ENCODE results near the gene ABCC3.

DNA sequence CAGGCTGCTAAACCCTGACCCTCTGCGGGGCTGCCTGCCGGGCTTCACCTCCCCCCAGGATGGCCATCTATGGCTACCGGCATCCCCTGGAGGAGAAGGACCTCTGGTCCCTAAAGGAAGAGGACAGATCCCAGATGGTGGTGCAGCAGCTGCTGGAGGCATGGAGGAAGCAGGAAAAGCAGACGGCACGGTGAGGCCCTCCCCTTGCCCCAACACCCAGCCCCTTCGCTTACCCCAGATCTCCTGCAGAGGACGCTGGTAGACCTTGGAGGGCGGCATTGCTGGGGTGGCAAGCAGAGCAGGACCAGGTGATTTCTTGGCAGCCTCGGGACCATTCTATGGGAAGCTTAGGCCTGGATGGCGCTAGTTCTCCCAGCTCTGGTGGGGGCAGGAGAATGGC is 24.5 kb downstream of the ABCC3 start:
- TF ChIP-seq POLR2AphosphoS5 (IDR thresholded peaks at IDR 0.05; ENCODE audit: borderline replicate concordance, low read depth, low read length) (no peak), EZH2 (IDR thresholded peaks at IDR 0.05) (no peak)
